ENCODE data around the gene TRIM54.
"Not testable (repeated sequence)": the region's sequence is repeated elsewhere in the genome, so short reads cannot be mapped to it uniquely, and the experiment has no call there.

TRIM54 gene

GRCh38 chr2:27313882-27314645 lies 31.8 kb downstream of the TRIM54 start:
- no peak for DNase-seq

- DNase-seq: no peak
Observed at GRCh38 chr2:27314709-27315108, 32.5 kb downstream of the TRIM54 start.

GRCh38 chr2:27315122-27315521 lies 32.9 kb downstream of the TRIM54 start:
- DNase-seq: no peak

- DNase-seq: peak in 2 of 4 experiments; percentile 21 to 30
Observed at GRCh38 chr2:27316655-27317412, 34.6 kb downstream of the TRIM54 start.

DNA sequence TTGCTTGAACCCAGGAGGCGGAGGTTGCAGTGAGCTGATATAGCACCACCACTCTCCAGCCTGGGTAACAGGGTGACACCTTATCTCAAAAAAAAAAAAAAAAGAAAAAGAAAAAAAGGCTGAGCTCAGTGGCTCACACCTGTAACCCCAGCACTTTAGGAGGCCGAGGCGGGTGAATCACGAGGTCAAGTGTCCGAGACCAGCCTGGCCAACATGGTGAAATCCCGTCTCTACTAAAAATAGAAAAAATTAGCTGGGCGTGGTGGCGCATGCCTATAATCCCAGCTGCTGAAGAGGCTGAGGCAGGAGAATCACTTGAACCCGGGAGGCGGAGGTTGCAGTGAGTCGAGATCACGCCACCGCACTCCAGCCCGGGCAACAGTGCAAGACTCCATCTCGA lies 37.6 kb downstream of the TRIM54 start:
- not testable (repeated sequence) for DNase-seq

DNA sequence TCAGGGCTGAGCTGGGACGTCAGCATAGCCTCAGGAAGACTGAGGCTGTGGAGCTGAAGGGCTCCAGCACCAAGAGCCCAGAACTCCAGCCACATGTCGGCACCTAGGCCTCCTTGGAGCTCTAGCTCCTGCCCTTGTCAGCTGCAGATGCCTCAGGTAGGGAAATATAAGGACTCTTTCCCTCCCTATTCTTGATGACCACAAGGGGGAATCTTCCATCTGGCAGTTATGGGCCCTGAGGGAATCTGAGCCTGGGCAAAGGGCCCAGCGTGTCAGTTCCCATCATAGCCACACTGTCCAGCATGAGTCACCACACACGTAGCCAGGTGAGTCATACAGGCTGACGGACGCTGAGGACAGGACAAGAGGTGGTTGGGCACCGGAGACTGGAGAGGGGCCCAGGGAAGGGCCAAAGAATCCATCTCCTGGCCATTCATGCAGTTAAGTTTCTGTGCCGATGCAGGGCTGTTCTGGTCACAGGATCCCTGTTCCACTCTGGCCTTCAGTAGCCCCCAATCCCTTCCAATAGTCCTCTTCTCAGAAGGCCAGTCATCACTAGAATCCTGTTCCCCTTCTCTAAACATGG lies 38.8 kb downstream of the TRIM54 start:
- peak; percentile 55 to 80 (median 66) for DNase-seq

- peak; percentile 49 to 71 (median 64) for DNase-seq
Observed at GRCh38 chr2:27322301-27322765, 40.1 kb downstream of the TRIM54 start.

DNA sequence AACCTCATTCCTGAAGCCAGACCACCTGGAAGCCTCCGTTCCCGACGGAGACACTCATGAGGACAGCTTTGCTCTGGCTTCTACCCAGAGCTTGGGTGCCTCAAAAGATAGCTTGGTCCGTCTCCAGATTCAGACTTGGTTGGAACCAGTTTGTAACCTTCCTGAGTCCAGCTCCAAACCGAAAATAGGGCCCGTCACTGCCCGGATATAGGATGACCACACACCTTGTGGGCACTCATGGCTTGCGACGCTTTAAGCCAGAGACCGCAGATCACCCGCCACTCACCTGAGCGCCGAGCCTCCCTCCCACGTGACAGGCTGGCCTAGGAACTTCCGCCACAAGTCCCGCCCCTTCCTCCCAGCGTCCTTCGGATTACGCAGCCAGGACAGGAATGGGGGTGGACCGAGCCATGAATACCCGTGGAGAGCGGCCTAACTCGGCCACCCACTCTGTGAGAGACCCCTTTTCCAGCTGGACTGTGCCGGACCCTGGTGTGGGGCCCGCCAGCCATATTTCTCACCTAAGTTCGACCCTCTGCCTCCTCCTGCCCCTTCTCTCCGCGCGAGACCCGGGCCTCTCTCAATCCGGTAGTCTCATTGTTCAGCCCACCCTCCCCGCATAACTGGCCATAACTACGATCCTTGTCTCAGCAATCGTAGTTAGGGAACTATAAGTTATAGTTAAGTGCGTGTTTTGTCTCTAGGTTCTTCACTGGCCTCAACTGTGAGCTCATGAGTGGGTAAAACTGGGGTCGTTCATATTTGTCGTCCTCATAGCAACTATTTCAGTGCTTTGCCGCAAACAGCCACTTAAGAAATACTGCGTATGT lies 40.8 kb downstream of the TRIM54 start, which contains the start of gene MPV17:
Gene MPV17, minus strand, starts transcription at position 332 of the 830 bp plus-strand sequence. CDS start 580 bp downstream, outside the sequence.
- peak; percentile 89 to 95 (median 94) for DNase-seq

DNA sequence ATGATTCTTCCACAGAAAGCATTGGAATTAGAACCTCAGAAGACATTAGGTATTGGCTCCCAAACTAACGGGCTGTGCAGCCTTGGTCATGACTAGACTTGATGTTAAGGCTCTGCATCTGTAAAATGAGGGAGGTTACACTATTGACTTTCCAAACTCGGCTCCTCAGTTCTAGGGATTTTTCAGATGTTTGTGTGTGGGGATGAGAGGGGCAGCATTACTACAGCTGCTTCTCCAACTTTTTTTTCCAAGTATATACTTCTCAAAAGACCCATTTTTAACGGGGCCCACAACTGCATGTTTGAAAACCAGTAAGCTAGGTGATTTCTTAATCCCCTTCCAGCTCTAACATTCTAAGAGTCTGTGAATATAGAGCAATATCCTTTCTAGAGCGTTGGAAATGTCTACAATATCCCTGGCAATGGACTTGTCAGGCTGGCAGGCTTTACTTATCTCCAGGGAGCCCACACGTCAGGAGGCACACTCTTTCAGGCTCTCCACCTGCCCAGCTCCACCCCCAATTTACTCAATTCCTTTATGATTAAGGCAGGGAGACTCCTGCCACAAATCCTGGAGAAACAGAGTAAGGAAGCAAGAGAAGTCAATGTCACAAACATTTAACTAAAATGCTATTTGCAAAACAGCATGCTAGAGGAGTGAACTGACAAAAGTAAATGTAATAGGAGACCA lies 41.5 kb downstream of the TRIM54 start:
- DNase-seq: no peak

DNA sequence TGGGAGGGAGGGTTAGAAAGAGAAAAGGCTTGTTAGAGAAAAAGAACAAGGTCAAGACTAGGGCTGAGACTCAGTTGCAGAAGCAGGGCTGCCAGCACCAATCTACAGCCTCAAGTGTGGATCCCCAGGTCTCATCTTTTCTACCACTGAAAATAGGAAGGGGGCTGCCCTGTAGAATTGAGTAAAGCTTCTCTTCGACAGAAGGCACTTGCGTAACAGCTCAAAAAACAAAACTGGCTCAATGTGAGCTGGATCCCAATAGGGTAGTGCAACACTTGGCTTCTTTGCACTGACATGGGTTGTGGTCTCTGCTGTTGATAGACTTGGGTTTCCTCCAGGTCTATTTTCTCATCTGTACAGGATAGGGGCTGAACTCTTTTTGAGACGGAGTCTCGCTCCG lies 42.5 kb downstream of the TRIM54 start:
- no peak for DNase-seq

DNA sequence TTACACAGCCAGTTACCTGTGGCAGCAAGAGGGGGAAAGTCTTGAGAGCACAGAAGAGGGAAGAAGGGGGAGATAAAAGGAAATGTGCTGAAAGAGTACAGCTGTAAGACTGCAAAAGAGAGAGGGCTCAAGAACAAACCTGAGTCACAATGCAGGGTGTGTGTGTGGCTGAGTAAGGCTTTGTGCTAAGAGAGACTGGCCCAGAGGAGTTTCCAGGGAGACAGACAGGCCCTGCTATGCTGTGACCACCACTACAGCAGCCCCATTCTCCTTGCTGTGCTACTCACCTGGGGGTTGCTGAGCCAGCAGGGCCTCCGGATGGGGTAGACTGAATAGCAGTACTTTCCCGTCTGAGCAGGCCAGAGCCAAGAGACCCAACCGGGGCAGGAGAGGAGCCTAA lies 53.1 kb downstream of the TRIM54 start:
- DNase-seq: no peak

DNA sequence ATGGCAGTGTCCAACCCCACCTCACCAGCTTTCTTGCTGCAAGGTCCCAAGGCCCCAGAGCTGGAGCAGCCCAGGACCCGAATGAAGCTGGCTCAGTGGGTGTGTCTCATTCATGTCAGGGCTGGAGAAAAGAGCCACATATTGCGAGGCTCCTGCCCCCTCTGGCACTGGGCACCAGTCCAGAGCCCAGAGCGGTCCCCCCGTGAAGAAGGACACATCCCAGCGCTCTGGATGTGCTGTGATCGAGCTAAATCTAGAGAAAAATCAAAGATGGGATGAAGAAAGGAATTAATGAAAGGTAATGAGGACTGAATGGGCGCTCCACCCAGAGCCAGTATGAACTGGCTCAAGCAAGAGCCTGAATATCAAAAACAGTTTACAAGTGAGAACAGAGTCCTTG lies 53.9 kb downstream of the TRIM54 start:
- no peak for DNase-seq

GRCh38 chr2:27347641-27348040 lies 65.4 kb downstream of the TRIM54 start:
- no peak for DNase-seq

GRCh38 chr2:27350106-27350693 lies 68.0 kb downstream of the TRIM54 start:
- DNase-seq: no peak

- no peak for DNase-seq
Observed at GRCh38 chr2:27351802-27352598, 69.8 kb downstream of the TRIM54 start.

- not testable (repeated sequence) for DNase-seq
Observed at GRCh38 chr2:27353386-27353761, 71.1 kb downstream of the TRIM54 start.

- DNase-seq: peak; percentile 8 to 45 (median 32)
Observed at GRCh38 chr2:27353762-27354596, 71.8 kb downstream of the TRIM54 start.

GRCh38 chr2:27354597-27354927 lies 72.3 kb downstream of the TRIM54 start:
- no peak for DNase-seq

DNA sequence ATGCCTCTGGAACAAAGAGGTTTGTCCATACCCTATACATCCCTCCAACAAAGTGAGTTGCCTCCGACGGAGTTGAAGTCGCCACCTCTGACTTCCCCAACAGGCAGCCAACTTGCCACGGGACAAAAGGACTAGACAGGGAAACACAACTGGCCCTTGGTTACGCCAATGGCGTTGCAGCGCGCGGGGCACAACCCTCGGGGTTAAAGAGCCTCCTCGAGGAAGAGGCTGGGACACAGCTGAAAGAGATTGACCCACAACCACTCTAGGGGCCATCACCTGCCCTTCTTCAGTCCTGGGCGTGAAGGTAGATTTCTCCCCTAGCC lies 73.8 kb downstream of the TRIM54 start:
- DNase-seq: peak; percentile 86 to 91 (median 90)

All from suppressor macrophage (primary cell).